ENCODE measurements around the gene DMD.

DMD gene

GRCh38 chrX:31128855-31129254, 2082.5 kb downstream of the DMD start:
- H4K12ac ChIP-seq (ENCODE audit: low read depth, low read length): no peak overlapping the region
- H2AFZ ChIP-seq (ENCODE audit: insufficient read depth, low read length, poor library complexity): no peak overlapping the region
- H2BK5ac ChIP-seq (ENCODE audit: low read depth, low read length, poor library complexity): no peak overlapping the region
- no peak overlapping the region for H3K4me3 ChIP-seq (ENCODE audit: low read depth, low read length)
- H3K79me2 ChIP-seq (ENCODE audit: control insufficient read depth, insufficient read depth, low read length, poor library complexity): no peaks in the 10 kb centered on the region
- H3K18ac ChIP-seq (ENCODE audit: low read length): no peak overlapping the region
- H3K4ac ChIP-seq (ENCODE audit: low read depth, low read length): no peak overlapping the region
- H3K4me1 ChIP-seq (ENCODE audit: control insufficient read depth in 1 of 2, insufficient read depth in 2 of 2, low read length in 2 of 2): no peaks in the 10 kb centered on the region
- H3K14ac ChIP-seq (ENCODE audit: low read length): no peak overlapping the region
- no peaks in the 10 kb centered on the region for H3K79me1 ChIP-seq (ENCODE audit: low read length)
- no peak overlapping the region for H2BK12ac ChIP-seq (ENCODE audit: low read length)
- H3K4me2 ChIP-seq (ENCODE audit: low read length): no peak overlapping the region
- H3K9ac ChIP-seq (ENCODE audit: low read length): no peak overlapping the region
- H3K27me3 ChIP-seq (ENCODE audit: insufficient read depth, low read length): no peaks in the 10 kb centered on the region
- H2BK120ac ChIP-seq (ENCODE audit: insufficient read depth, low read length, poor library complexity): no peak overlapping the region
- no peak overlapping the region for H4K91ac ChIP-seq (ENCODE audit: low read depth, low read length)
- WGBS (ENCODE audit: extremely low coverage, insufficient coverage, insufficient read length): no CpG with 5 or more reads among the region's 4 CpGs
- DNase-seq: no peak
- H4K8ac ChIP-seq (ENCODE audit: low read depth, low read length): no peak overlapping the region
- no peaks in the 10 kb centered on the region for H3K9me3 ChIP-seq (ENCODE audit: insufficient read depth, low read depth, low read length)
- H3K23ac ChIP-seq (ENCODE audit: low read length): no peak overlapping the region
- H2AK5ac ChIP-seq (ENCODE audit: low read length): no peak overlapping the region
- H3K36me3 ChIP-seq (ENCODE audit: control insufficient read depth in 1 of 2, insufficient read depth in 2 of 2, low read length in 2 of 2): peaks cover 0 to 2% of the 10 kb centered on the region in 2 experiments
- no peak overlapping the region for H3K27ac ChIP-seq (ENCODE audit: low read depth, low read length)

- H3K4me2 ChIP-seq (ENCODE audit: low read length): no peak overlapping the region
- H3K14ac ChIP-seq (ENCODE audit: low read length): no peak overlapping the region
- WGBS (ENCODE audit: extremely low coverage, insufficient coverage, insufficient read length): no CpG with 5 or more reads among the region's 3 CpGs
Measured at GRCh38 chrX:31127716-31128115, 2083.6 kb downstream of the DMD start.

GRCh38 chrX:31126205-31126604, 2085.1 kb downstream of the DMD start:
- H2AK5ac ChIP-seq (ENCODE audit: low read length): no peak overlapping the region
- no peak overlapping the region for H2BK12ac ChIP-seq (ENCODE audit: low read length)
- no peak overlapping the region for H4K8ac ChIP-seq (ENCODE audit: low read depth, low read length)
- no peak overlapping the region for H4K91ac ChIP-seq (ENCODE audit: low read depth, low read length)
- H3K36me3 ChIP-seq (ENCODE audit: control insufficient read depth in 1 of 2, insufficient read depth in 2 of 2, low read length in 2 of 2): no peaks in the 10 kb centered on the region
- H3K79me1 ChIP-seq (ENCODE audit: low read length): no peaks in the 10 kb centered on the region
- H3K14ac ChIP-seq (ENCODE audit: low read length): no peak overlapping the region
- H3K27me3 ChIP-seq (ENCODE audit: insufficient read depth, low read length): no peaks in the 10 kb centered on the region
- H3K79me2 ChIP-seq (ENCODE audit: control insufficient read depth, insufficient read depth, low read length, poor library complexity): no peaks in the 10 kb centered on the region
- H3K4me1 ChIP-seq (ENCODE audit: control insufficient read depth in 1 of 2, insufficient read depth in 2 of 2, low read length in 2 of 2): no peaks in the 10 kb centered on the region
- no peak overlapping the region for H3K4me2 ChIP-seq (ENCODE audit: low read length)
- no peak overlapping the region for H3K4me3 ChIP-seq (ENCODE audit: low read depth, low read length)
- H3K18ac ChIP-seq (ENCODE audit: low read length): no peak overlapping the region
- H4K12ac ChIP-seq (ENCODE audit: low read depth, low read length): no peak overlapping the region
- no peak overlapping the region for H2BK5ac ChIP-seq (ENCODE audit: low read depth, low read length, poor library complexity)
- H2BK120ac ChIP-seq (ENCODE audit: insufficient read depth, low read length, poor library complexity): no peak overlapping the region
- no peak overlapping the region for H3K27ac ChIP-seq (ENCODE audit: low read depth, low read length)
- no peak overlapping the region for H3K23ac ChIP-seq (ENCODE audit: low read length)
- peak; percentile 65 to 81 for DNase-seq
- no peak overlapping the region for H3K9ac ChIP-seq (ENCODE audit: low read length)
- H3K4ac ChIP-seq (ENCODE audit: low read depth, low read length): no peak overlapping the region
- no peak overlapping the region for H2AFZ ChIP-seq (ENCODE audit: insufficient read depth, low read length, poor library complexity)
- no CpG with 5 or more reads among the region's 7 CpGs for WGBS (ENCODE audit: extremely low coverage, insufficient coverage, insufficient read length)
- no peaks in the 10 kb centered on the region for H3K9me3 ChIP-seq (ENCODE audit: insufficient read depth, low read depth, low read length)

More at GRCh38 chrX:31127716-31128115, 2083.6 kb downstream of the DMD start:
- no peaks in the 10 kb centered on the region for H3K79me2 ChIP-seq (ENCODE audit: control insufficient read depth, insufficient read depth, low read length, poor library complexity)
- H3K27ac ChIP-seq (ENCODE audit: low read depth, low read length): no peak overlapping the region
- H4K91ac ChIP-seq (ENCODE audit: low read depth, low read length): no peak overlapping the region
- H3K4ac ChIP-seq (ENCODE audit: low read depth, low read length): no peak overlapping the region
- no peaks in the 10 kb centered on the region for H3K79me1 ChIP-seq (ENCODE audit: low read length)
- no peak overlapping the region for H2BK12ac ChIP-seq (ENCODE audit: low read length)
- H3K4me1 ChIP-seq (ENCODE audit: control insufficient read depth in 1 of 2, insufficient read depth in 2 of 2, low read length in 2 of 2): no peaks in the 10 kb centered on the region
- no peaks in the 10 kb centered on the region for H3K27me3 ChIP-seq (ENCODE audit: insufficient read depth, low read length)
- no peak overlapping the region for H3K18ac ChIP-seq (ENCODE audit: low read length)
- H3K9me3 ChIP-seq (ENCODE audit: insufficient read depth, low read depth, low read length): no peaks in the 10 kb centered on the region
- peaks cover 0 to 2% of the 10 kb centered on the region in 2 experiments for H3K36me3 ChIP-seq (ENCODE audit: control insufficient read depth in 1 of 2, insufficient read depth in 2 of 2, low read length in 2 of 2)
- no peak overlapping the region for H3K4me3 ChIP-seq (ENCODE audit: low read depth, low read length)
- no peak overlapping the region for H2AFZ ChIP-seq (ENCODE audit: insufficient read depth, low read length, poor library complexity)
- no peak overlapping the region for H2BK120ac ChIP-seq (ENCODE audit: insufficient read depth, low read length, poor library complexity)
- no peak overlapping the region for H4K12ac ChIP-seq (ENCODE audit: low read depth, low read length)
- no peak overlapping the region for H3K9ac ChIP-seq (ENCODE audit: low read length)
- H4K8ac ChIP-seq (ENCODE audit: low read depth, low read length): no peak overlapping the region
- no peak for DNase-seq
- H3K23ac ChIP-seq (ENCODE audit: low read length): no peak overlapping the region
- H2AK5ac ChIP-seq (ENCODE audit: low read length): no peak overlapping the region
- H2BK5ac ChIP-seq (ENCODE audit: low read depth, low read length, poor library complexity): no peak overlapping the region

DNA sequence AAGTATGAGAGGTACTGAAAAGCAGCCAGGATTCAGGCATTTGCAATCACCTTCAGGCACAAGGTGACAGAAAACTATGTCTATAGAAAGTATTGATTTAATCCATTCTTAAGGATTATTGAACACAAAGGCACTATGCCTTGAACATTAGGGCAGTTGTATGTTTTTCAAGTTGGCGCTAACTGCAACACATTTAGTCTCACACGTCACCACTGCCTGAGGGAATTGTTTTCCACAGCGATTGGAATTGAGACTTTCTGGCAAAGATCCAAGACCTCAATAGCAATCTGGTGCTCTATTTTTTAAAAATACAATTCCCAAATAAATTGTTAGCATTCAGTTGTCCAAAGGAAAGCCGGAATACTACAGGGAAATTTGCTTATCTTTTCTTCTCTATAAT, 2086.8 kb downstream of the DMD start:
- Histone ChIP-seq H3K23ac (ENCODE audit: low read length) (no peak overlapping the region), H3K79me1 (ENCODE audit: low read length) (no peaks in the 10 kb centered on the region), H3K36me3 (ENCODE audit: control insufficient read depth in 1 of 2, insufficient read depth in 2 of 2, low read length in 2 of 2) (no peaks in the 10 kb centered on the region), H4K8ac (ENCODE audit: low read depth, low read length) (no peak overlapping the region), H3K4me2 (ENCODE audit: low read length) (no peak overlapping the region), H3K4ac (ENCODE audit: low read depth, low read length) (no peak overlapping the region), H3K79me2 (ENCODE audit: control insufficient read depth, insufficient read depth, low read length, poor library complexity) (no peaks in the 10 kb centered on the region), H3K27ac (ENCODE audit: low read depth, low read length) (no peak overlapping the region), H3K9ac (ENCODE audit: low read length) (no peak overlapping the region), H3K4me1 (ENCODE audit: control insufficient read depth in 1 of 2, insufficient read depth in 2 of 2, low read length in 2 of 2) (no peaks in the 10 kb centered on the region), H2AK5ac (ENCODE audit: low read length) (no peak overlapping the region), H3K14ac (ENCODE audit: low read length) (no peak overlapping the region), H4K12ac (ENCODE audit: low read depth, low read length) (no peak overlapping the region), H2BK12ac (ENCODE audit: low read length) (no peak overlapping the region), H2BK5ac (ENCODE audit: low read depth, low read length, poor library complexity) (no peak overlapping the region), H2BK120ac (ENCODE audit: insufficient read depth, low read length, poor library complexity) (no peak overlapping the region), H4K91ac (ENCODE audit: low read depth, low read length) (no peak overlapping the region), H3K27me3 (ENCODE audit: insufficient read depth, low read length) (no peaks in the 10 kb centered on the region), H2AFZ (ENCODE audit: insufficient read depth, low read length, poor library complexity) (no peak overlapping the region), H3K4me3 (ENCODE audit: low read depth, low read length) (no peak overlapping the region), H3K9me3 (ENCODE audit: insufficient read depth, low read depth, low read length) (no peaks in the 10 kb centered on the region), H3K18ac (ENCODE audit: low read length) (no peak overlapping the region)
- WGBS (ENCODE audit: extremely low coverage, insufficient coverage, insufficient read length): no CpG with 5 or more reads among the region's 4 CpGs
- peak in 1 of 2 donors; percentile 13 for DNase-seq

All from trophoblast cell (in vitro differentiated cells and primary cell).